ENCODE data around the gene ANO4. TPM values are rescaled to one million over a fixed set of nuclear protein-coding genes. Genes with fewer than 3 reads are reported as not detected.

ANO4 gene
- total and polyA plus RNA-seq, 4 donors = 0.10 to 1.9 (median 0.86) TPM

- WGBS, 2 donors = 55 to 60% methylated on average over 3 of the region's 3 CpGs
- Histone ChIP-seq H3K27ac (ENCODE audit: low read depth in 1 of 2, low read length in 1 of 2) (no peak overlapping the region), H3K4me1 (ENCODE audit: control insufficient read depth in 5 of 5, insufficient read depth in 5 of 5, low read length in 5 of 5) (peaks cover 0 to 2% (median 0%) of the 10 kb centered on the region in 5 donors), H3K9ac (ENCODE audit: insufficient read depth in 1 of 2, low read length in 2 of 2) (no peak overlapping the region), H3K27me3 (ENCODE audit: control insufficient read depth in 3 of 3, insufficient read depth in 3 of 3, low read length in 2 of 3) (peaks cover 0 to 3% (median 0%) of the 10 kb centered on the region in 3 donors), H3K36me3 (ENCODE audit: control insufficient read depth in 4 of 4, insufficient read depth in 4 of 4, low read length in 4 of 4) (no peaks in the 10 kb centered on the region), H3K4me3 (no peak overlapping the region), H3K9me3 (ENCODE audit: control insufficient read depth in 4 of 4, insufficient read depth in 3 of 4, low read length in 3 of 4) (no peaks in the 10 kb centered on the region)
- no peak for TF ChIP-seq CTCF (IDR thresholded peaks at IDR 0.05; ENCODE audit: control extremely low read depth, extremely low read depth)
- ATAC-seq (ENCODE audit: insufficient read depth, low FRiP score) (no peak), DNase-seq (no peak)
Observed at GRCh38 chr12:100824476-100824875, 29.9 kb downstream of the ANO4 start.

- H3K4me1 ChIP-seq (ENCODE audit: control insufficient read depth in 5 of 5, insufficient read depth in 5 of 5, low read length in 5 of 5) = no peaks in the 10 kb centered on the region
- ATAC-seq (ENCODE audit: insufficient read depth, low FRiP score) (no peak), DNase-seq (peak; percentile 70 to 84 (median 76))
- TF ChIP-seq CTCF (IDR thresholded peaks at IDR 0.05; ENCODE audit: control extremely low read depth, extremely low read depth) = no peak
- no peak overlapping the region for H3K27ac ChIP-seq (ENCODE audit: low read depth in 1 of 2, low read length in 1 of 2)
- no peak overlapping the region for H3K4me3 ChIP-seq
- no peaks in the 10 kb centered on the region for H3K9me3 ChIP-seq (ENCODE audit: control insufficient read depth in 4 of 4, insufficient read depth in 3 of 4, low read length in 3 of 4)
- peaks cover 0 to 3% (median 0%) of the 10 kb centered on the region in 3 donors for H3K27me3 ChIP-seq (ENCODE audit: control insufficient read depth in 3 of 3, insufficient read depth in 3 of 3, low read length in 2 of 3)
- 19 to 22% methylated on average over 4 of the region's 4 CpGs for WGBS, 2 donors
- H3K9ac ChIP-seq (ENCODE audit: insufficient read depth in 1 of 2, low read length in 2 of 2) = no peak overlapping the region
- no peaks in the 10 kb centered on the region for H3K36me3 ChIP-seq (ENCODE audit: control insufficient read depth in 4 of 4, insufficient read depth in 4 of 4, low read length in 4 of 4)
Observed at GRCh38 chr12:100826323-100826722, 31.7 kb downstream of the ANO4 start.

GRCh38 chr12:100827901-100828520 lies 33.4 kb downstream of the ANO4 start:
- 48 to 54% methylated on average over 4 of the region's 4 CpGs for WGBS, 2 donors
- H3K9me3 ChIP-seq (ENCODE audit: control insufficient read depth in 4 of 4, insufficient read depth in 3 of 4, low read length in 3 of 4) = no peaks in the 10 kb centered on the region
- peak in 1 of 3 donors; percentile 8 for DNase-seq
- H3K4me3 ChIP-seq = no peak overlapping the region
- ATAC-seq (ENCODE audit: insufficient read depth, low FRiP score) = no peak
- TF ChIP-seq CTCF (IDR thresholded peaks at IDR 0.05; ENCODE audit: control extremely low read depth, extremely low read depth) = no peak
- no peaks in the 10 kb centered on the region for H3K4me1 ChIP-seq (ENCODE audit: control insufficient read depth in 5 of 5, insufficient read depth in 5 of 5, low read length in 5 of 5)
- H3K9ac ChIP-seq (ENCODE audit: insufficient read depth in 1 of 2, low read length in 2 of 2) = no peak overlapping the region
- H3K36me3 ChIP-seq (ENCODE audit: control insufficient read depth in 4 of 4, insufficient read depth in 4 of 4, low read length in 4 of 4) = no peaks in the 10 kb centered on the region
- no peak overlapping the region for H3K27ac ChIP-seq (ENCODE audit: low read depth in 1 of 2, low read length in 1 of 2)
- peaks cover 0 to 3% (median 0%) of the 10 kb centered on the region in 3 donors for H3K27me3 ChIP-seq (ENCODE audit: control insufficient read depth in 3 of 3, insufficient read depth in 3 of 3, low read length in 2 of 3)

All from lung (tissue), 12 donors.